SHP77 treated with DMSO at 0.1 percent for 48 hours (cell line): ENCODE results near the gene GPR148.

ENCODE experiments used
- DNase-seq: peaks from one replicate; lab custom pipeline; 2025; lab: John Stamatoyannopoulos, UW

GPR148 gene

GRCh38 chr2:130769343-130769907 lies 40.6 kb downstream of the GPR148 start:
- no peak for DNase-seq

GRCh38 chr2:130776550-130776949 lies 47.7 kb downstream of the GPR148 start:
- DNase-seq: no peak

- no peak for DNase-seq
These were observed 49.9 kb downstream of the GPR148 start for GRCh38 chr2:130778781-130779180.
